ENCODE results near the gene MEGF8. TPM values are rescaled to one million over a fixed set of nuclear protein-coding genes. Genes with fewer than 3 reads are reported as not detected.

The MEGF8 gene
- total and polyA plus RNA-seq, 2 of the 8 experiments (the other 6 are each of a cell fraction or from before 2014, with no cell fraction given) = 13.0 to 23.7 TPM

- no peak overlapping the region for H2BK5ac ChIP-seq (ENCODE audit: low read depth, low read length)
- no peak for FAIRE-seq
- no peak overlapping the region for H4K5ac ChIP-seq (ENCODE audit: insufficient read length, low read depth, low read length)
- H3K4me2 ChIP-seq (ENCODE audit: insufficient read depth in 1 of 2, low read depth in 2 of 2, low read length in 2 of 2) = no peak overlapping the region
- POLR2A ChIA-PET (ENCODE audit: partially characterized antibody) = no interaction called here
- CTCF ChIA-PET (ENCODE audit: partially characterized antibody) = interaction anchor here (8.8 kb wide), 1 partner anchor 10 kb away, joined by 90 read pairs; no protein-coding TSS in a partner anchor
- H2BK15ac ChIP-seq (ENCODE audit: low read length) = no peak overlapping the region
- H3K27ac ChIP-seq (ENCODE audit: low read depth, low read length) = no peak overlapping the region
- no peak overlapping the region for H3K18ac ChIP-seq (ENCODE audit: extremely low read depth, low read length)
- H3K36me3 ChIP-seq (ENCODE audit: control insufficient read depth in 2 of 4, insufficient read depth in 4 of 4, low read length in 3 of 4) = peaks cover 0 to 8% (median 2%) of the 10 kb centered on the region in 4 experiments; a peak in 1 of 8 replicates
- H2AK5ac ChIP-seq (ENCODE audit: low read depth, low read length) = no peak overlapping the region
- peaks cover 0 to 11% of the 10 kb centered on the region in 2 experiments for H4K20me1 ChIP-seq (replicated peaks in 1 of 2; ENCODE audit: control insufficient read depth in 1 of 2, insufficient read depth in 2 of 2, low read length in 2 of 2)
- WGBS, 2 experiments (ENCODE audit: extremely low coverage in 1 of 2, insufficient coverage in 1 of 2, insufficient read length in 1 of 2, insufficient replicate concordance in 2 of 2, low coverage in 1 of 2, low lambda C conversion rate in 2 of 2, missing lambda C conversion rate in 1 of 2) = 89% methylated on average over 13 of the region's 13 CpGs; no CpG with 5 or more reads in 1 of the 2 experiments
- H3K27me3 ChIP-seq (replicated peaks in 1 of 4; ENCODE audit: control insufficient read depth in 3 of 4, extremely low read depth in 1 of 4, insufficient read depth in 3 of 4, low read length in 3 of 4) = no peaks in the 10 kb centered on the region
- H2BK20ac ChIP-seq (ENCODE audit: low read length) = no peak overlapping the region
- no peak overlapping the region for H3K14ac ChIP-seq (ENCODE audit: insufficient read length)
- peaks cover 2% of the 10 kb centered on the region; the same call in 1 of the 2 replicates for H3K79me1 ChIP-seq (ENCODE audit: low read depth, low read length)
- DNase-seq (ENCODE audit: low read depth in 1 of 2, low spot score in 2 of 2) = no peak
- H3K4me3 ChIP-seq (ENCODE audit: extremely low read depth in 1 of 4, insufficient read depth in 2 of 4, low read depth in 3 of 4, low read length in 4 of 4) = no peak overlapping the region
- no peak overlapping the region for H3K56ac ChIP-seq (replicated peaks; ENCODE audit: insufficient read length, low read depth, low read length)
- H3K9me3 ChIP-seq (ENCODE audit: insufficient read depth in 2 of 2, low read depth in 1 of 2, low read length in 1 of 2) = no peaks in the 10 kb centered on the region
- no peaks in the 10 kb centered on the region; the same call in 1 of the 2 replicates for H3K23me2 ChIP-seq (ENCODE audit: low read depth, low read length)
- no peak for TF ChIP-seq RFX5 (IDR thresholded peaks at IDR 0.05; ENCODE audit: borderline replicate concordance, low read depth, low read length)
- no peak overlapping the region for H3K9ac ChIP-seq (replicated peaks in 1 of 4; ENCODE audit: extremely low read depth in 1 of 4, low read depth in 3 of 4, low read length in 3 of 4)
- peak overlapping the region; percentile 31; the same call in 1 of the 2 replicates for H4K8ac ChIP-seq (ENCODE audit: extremely low read depth, insufficient read depth, low read length)
- no peak overlapping the region for H3K4ac ChIP-seq (replicated peaks; ENCODE audit: insufficient read length, low read depth, low read length)
- H4K91ac ChIP-seq (replicated peaks; ENCODE audit: insufficient read length, low read length) = no peak overlapping the region
- no peaks in the 10 kb centered on the region; a peak in 1 of 7 replicates for H3K4me1 ChIP-seq (replicated peaks in 1 of 4; ENCODE audit: control insufficient read depth in 3 of 4, insufficient read depth in 4 of 4, low read length in 3 of 4)
- H2AFZ ChIP-seq (ENCODE audit: low read length) = no peak overlapping the region
- no peaks in the 10 kb centered on the region; a peak in 1 of 4 replicates for H3K79me2 ChIP-seq (ENCODE audit: control insufficient read depth in 1 of 2, insufficient read depth in 2 of 2, low read length in 2 of 2)
- no peak overlapping the region for H2BK12ac ChIP-seq (ENCODE audit: low read depth, low read length)
- no peak overlapping the region for H2BK120ac ChIP-seq (replicated peaks; ENCODE audit: low read depth, low read length)
- H3K23ac ChIP-seq (ENCODE audit: insufficient read length) = no peak overlapping the region
Observed at GRCh38 chr19:42334697-42335373, 9.4 kb downstream of the MEGF8 start.
